PC-3 (cell line): Measurements from ENCODE around the gene PLEKHG4. TPM values are rescaled to one million over a fixed set of nuclear protein-coding genes. Genes with fewer than 3 reads are reported as not detected.

Experiments
- ATAC-seq: fragments of 200-7000 bp; cut with Tn5 transposase; 2 replicates; pipeline ENCODE4 v1.9.1; 2020; ENCODE audit warnings: mild to moderate bottlenecking, moderate library complexity
- BruUV-seq: library from RNA; stranded (reverse); fragments of 400-500 nt; replicated peaks from 2 replicates; lab custom pipeline; 2021; lab: Mats Ljungman, UMichigan
- CTCF ChIA-PET: fragments of 300-600 bp; sonication (Branson Sonifier 250); formaldehyde crosslinking; loops from one replicate; lab custom pipeline; 2022; ENCODE audit warnings: antibody characterized with exemption; lab: Charles Lee
- POLR2A ChIA-PET: fragments of 300-600 bp; sonication (Branson Sonifier 250); formaldehyde crosslinking; loops from one replicate; lab custom pipeline; 2022; ENCODE audit warnings: antibody characterized with exemption; ENCODE audit not compliant: unreplicated experiment; lab: Charles Lee
- DNase-seq: peaks from one replicate; pipeline ENCODE4 v3.0.0-alpha.2; 2015
- H2AFZ ChIP-seq: fragments of 300-600 bp; sonication (generic); 2 replicates; pipeline ENCODE4 v1.6.0; 2016; ENCODE audit warnings: antibody characterized with exemption, low read length
- H3F3A ChIP-seq: fragments of 300-600 bp; sonication (generic); one replicate; pipeline ENCODE4 v1.6.0; 2017; ENCODE audit warnings: antibody characterized with exemption, low read length, control low read depth, mild to moderate bottlenecking; ENCODE audit not compliant: unreplicated experiment
- H3K27ac ChIP-seq: fragments of 300-600 bp; sonication (generic); 2 replicates; pipeline ENCODE4 v1.5.1; 2016; ENCODE audit warnings: mild to moderate bottlenecking, low read length
- H3K27me3 ChIP-seq: fragments of 300-600 bp; sonication (generic); 2 replicates; pipeline ENCODE4 v1.6.1; 2016; ENCODE audit warnings: low read length, mixed read lengths
- H3K36me3 ChIP-seq: fragments of 300-600 bp; sonication (generic); 2 replicates; pipeline ENCODE4 v1.6.1; 2016; ENCODE audit warnings: low read depth, mixed run types, low read length, mixed read lengths
- H3K4me1 ChIP-seq: fragments of 300-600 bp; sonication (generic); 2 replicates; pipeline ENCODE4 v1.5.1; 2016; ENCODE audit warnings: low read length; ENCODE audit not compliant: insufficient read depth
- H3K4me2 ChIP-seq: fragments of 300-600 bp; sonication (generic); 2 replicates; pipeline ENCODE4 v1.6.0; 2016; ENCODE audit warnings: low read length
- H3K4me3 ChIP-seq: fragments of 300-600 bp; sonication (generic); 2 replicates; pipeline ENCODE4 v1.5.1; 2016; ENCODE audit warnings: mild to moderate bottlenecking, low read length, mixed read lengths
- H3K79me2 ChIP-seq: fragments of 300-600 bp; sonication (generic); 2 replicates; pipeline ENCODE4 v1.6.1; 2017; ENCODE audit warnings: low read length, mixed read lengths
- H3K9ac ChIP-seq: fragments of 300-600 bp; sonication (generic); 2 replicates; pipeline ENCODE4 v1.6.0; 2016; ENCODE audit warnings: mild to moderate bottlenecking, low read length
- H3K9me2 ChIP-seq: fragments of 300-600 bp; sonication (generic); replicated peaks from 2 replicates; pipeline ENCODE4 v1.6.1; 2016; ENCODE audit warnings: mixed run types, low read length, mixed read lengths
- H3K9me3 ChIP-seq: fragments of 300-600 bp; sonication (generic); 2 replicates; pipeline ENCODE4 v1.6.1; 2016; ENCODE audit warnings: low read length, mixed read lengths
- H4K20me1 ChIP-seq: fragments of 300-600 bp; sonication (generic); 2 replicates; pipeline ENCODE4 v1.6.1; 2016; ENCODE audit warnings: low read length, mixed read lengths
- CTCF ChIP-seq: fragments of 300-600 bp; sonication (generic); conservative IDR thresholded peaks from 2 replicates; pipeline ENCODE4 v1.5.1; 2017; ENCODE audit warnings: antibody characterized with exemption, low read depth, mild to moderate bottlenecking, low read length
- EZH2 ChIP-seq: fragments of 300-600 bp; sonication (generic); IDR thresholded peaks from one replicate; pipeline ENCODE4 v1.6.1; 2017; ENCODE audit warnings: antibody characterized with exemption, mild to moderate bottlenecking, low read length; ENCODE audit not compliant: unreplicated experiment
- EZH2phosphoT487 ChIP-seq: fragments of 300-600 bp; sonication (generic); IDR thresholded peaks from 2 replicates; pipeline ENCODE4 v1.6.1; 2018; ENCODE audit warnings: mild to moderate bottlenecking, antibody characterized with exemption, low read length, borderline replicate concordance
- intact Hi-C: fragments of 100-400 bp; cut with micrococcal nuclease; formaldehyde crosslinking; loops from 2 replicates; pipeline ENCODE4 v1.9.0; 2023
- total RNA-seq: library from RNA; depleted of rRNA; stranded (reverse); fragments of >200 nt; gene quantifications from 2 replicates; pipeline ENCODE4 v1.2.3, GENCODE V29; 2014

Gene PLEKHG4
- total RNA-seq, 1 experiment from 2014 or later: 8.9 TPM

- ATAC-seq (peak; percentile 80), DNase-seq (peak; percentile 54)
- Histone ChIP-seq H3K4me3 (no peak overlapping the region), H3K27me3 (no peaks in the 10 kb centered on the region), H3K9me3 (no peaks in the 10 kb centered on the region), H3K9ac (no peak overlapping the region), H3K36me3 (no peaks in the 10 kb centered on the region), H3K27ac (no peak overlapping the region), H3F3A (no peaks in the 10 kb centered on the region), H3K4me1 (peaks cover 6% of the 10 kb centered on the region; the same call in 1 of the 2 replicates), H4K20me1 (no peaks in the 10 kb centered on the region), H3K79me2 (no peaks in the 10 kb centered on the region), H2AFZ (no peak overlapping the region), H3K9me2 (no peaks in the 10 kb centered on the region), H3K4me2 (no peak overlapping the region)
- no TSS peak for BruUV-seq
- POLR2A ChIA-PET: interaction anchor here (0.7 kb wide), 2 partner anchors 70 to 287 kb away, joined by 15 to 29 read pairs; no protein-coding TSS in a partner anchor
- intact Hi-C loops: no loop called here
- TF ChIP-seq CTCF: no peak
- no peak for TF ChIP-seq EZH2
- TF ChIP-seq EZH2phosphoT487: no peak
- CTCF ChIA-PET: interaction anchor here (0.6 to 1.0 kb wide), 4 partner anchors 71 to 266 kb away, joined by 3 to 6 read pairs (median 4); no protein-coding TSS in a partner anchor
Observed at GRCh38 chr16:67268136-67268579, 11.2 kb upstream of the PLEKHG4 start.

DNA sequence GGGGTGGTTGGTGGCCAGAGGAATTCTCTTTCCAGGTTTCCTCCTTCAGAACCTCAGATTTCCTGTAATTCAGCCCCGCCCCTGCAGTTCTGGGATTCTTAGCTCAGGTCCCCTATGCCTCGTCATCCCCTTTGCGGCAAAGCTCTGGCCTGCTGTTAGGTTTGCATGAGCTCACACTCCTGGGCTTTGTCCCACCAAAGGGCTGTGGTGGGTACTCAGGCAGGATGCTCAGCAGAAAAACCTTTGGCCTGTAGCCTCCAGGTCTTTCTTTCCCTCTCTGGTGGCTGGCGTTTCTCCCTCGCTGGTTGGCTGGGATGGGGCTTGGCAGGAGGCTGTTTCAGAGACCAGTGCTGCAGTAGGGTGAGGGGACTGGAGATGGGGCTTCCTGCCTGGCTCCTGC, 9.6 kb upstream of the PLEKHG4 start:
- no peaks in the 10 kb centered on the region for H3K36me3 ChIP-seq
- ATAC-seq (no peak), DNase-seq (no peak)
- H3K79me2 ChIP-seq: no peaks in the 10 kb centered on the region
- TF ChIP-seq EZH2phosphoT487 (no peak), CTCF (no peak), EZH2 (no peak)
- H3K4me1 ChIP-seq: peaks cover 6% of the 10 kb centered on the region; the same call in 1 of the 2 replicates
- H2AFZ ChIP-seq: no peak overlapping the region
- no peak overlapping the region for H3K4me3 ChIP-seq
- intact Hi-C loops: no loop called here
- H3K4me2 ChIP-seq: no peak overlapping the region
- H3K9me2 ChIP-seq: no peaks in the 10 kb centered on the region
- H3K27ac ChIP-seq: no peak overlapping the region
- ChIA-PET CTCF (no interaction called here), POLR2A (no interaction called here)
- H3K27me3 ChIP-seq: no peaks in the 10 kb centered on the region
- no TSS peak for BruUV-seq
- H3F3A ChIP-seq: no peaks in the 10 kb centered on the region
- H4K20me1 ChIP-seq: no peaks in the 10 kb centered on the region
- no peak overlapping the region for H3K9ac ChIP-seq
- H3K9me3 ChIP-seq: no peaks in the 10 kb centered on the region

DNA sequence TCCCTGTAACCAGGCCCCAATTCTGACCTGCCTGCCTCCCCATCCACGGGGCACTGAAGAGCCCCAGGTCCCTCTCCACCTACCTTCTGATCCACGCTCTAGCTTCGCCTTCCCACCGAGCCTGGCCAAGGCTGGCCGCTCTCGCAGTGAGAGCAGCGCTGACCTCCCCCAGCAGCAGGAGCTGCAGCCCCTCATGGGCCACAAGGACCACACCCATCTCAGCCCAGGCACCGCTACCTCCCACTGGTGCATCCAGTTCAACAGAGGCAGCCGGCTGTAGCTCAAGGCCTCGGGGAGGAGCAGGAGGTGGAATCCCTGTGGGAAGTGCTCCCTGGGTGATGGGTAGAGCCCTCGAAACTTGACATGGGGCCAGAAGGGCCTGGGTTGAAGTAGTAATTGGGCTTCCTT, 8.4 kb upstream of the PLEKHG4 start:
- DNase-seq (no peak), ATAC-seq (no peak)
- H3K9me2 ChIP-seq: no peaks in the 10 kb centered on the region
- H3K36me3 ChIP-seq: no peaks in the 10 kb centered on the region
- H3K4me2 ChIP-seq: no peak overlapping the region
- no peaks in the 10 kb centered on the region for H3F3A ChIP-seq
- intact Hi-C loops: no loop called here
- H3K9ac ChIP-seq: no peak overlapping the region
- no TSS peak for BruUV-seq
- H3K27me3 ChIP-seq: no peaks in the 10 kb centered on the region
- POLR2A ChIA-PET: no interaction called here
- H3K79me2 ChIP-seq: no peaks in the 10 kb centered on the region
- H3K27ac ChIP-seq: no peak overlapping the region
- peaks cover 6% of the 10 kb centered on the region; the same call in 1 of the 2 replicates for H3K4me1 ChIP-seq
- H3K4me3 ChIP-seq: no peak overlapping the region
- CTCF ChIA-PET: no interaction called here
- H2AFZ ChIP-seq: no peak overlapping the region
- no peaks in the 10 kb centered on the region for H3K9me3 ChIP-seq
- TF ChIP-seq EZH2: no peak
- TF ChIP-seq CTCF: no peak
- TF ChIP-seq EZH2phosphoT487: no peak
- no peaks in the 10 kb centered on the region for H4K20me1 ChIP-seq
